H7 (cell line): ENCODE measurements around the gene ZNF536. TPM values are rescaled to one million over a fixed set of nuclear protein-coding genes. Genes with fewer than 3 reads are reported as not detected.

Experiments
- DNase-seq: peaks from one replicate; pipeline ENCODE4 v3.0.0; 2012
- H3K27me3 ChIP-seq: 2 replicates; pipeline ENCODE4 v1.6.0; 2011; ENCODE audit warnings: mild to moderate bottlenecking, low read length; ENCODE audit not compliant: control insufficient read depth, insufficient read depth
- H3K36me3 ChIP-seq: replicated peaks from 2 replicates; pipeline ENCODE4 v1.5.1; 2011; ENCODE audit warnings: low read length; ENCODE audit not compliant: control insufficient read depth, insufficient read depth
- H3K4me3 ChIP-seq: 2 replicates; pipeline ENCODE4 v1.5.1; 2011; ENCODE audit warnings: low read depth, mild to moderate bottlenecking, control low read depth, low read length, moderate library complexity; ENCODE audit not compliant: insufficient read depth
- total RNA-seq: library from RNA; depleted of rRNA; stranded (reverse); fragments of >200 nt; shearing (Covaris generic); gene quantifications from 2 replicates; pipeline ENCODE4 v1.2.3, GENCODE V29; 2014

The ZNF536 gene
- total RNA-seq, 1 experiment from 2014 or later: 0.35 TPM

GRCh38 chr19:30385174-30385573 lies 13.0 kb downstream of the ZNF536 start:
- no peaks in the 10 kb centered on the region for H3K36me3 ChIP-seq
- H3K27me3 ChIP-seq: no peaks in the 10 kb centered on the region
- DNase-seq: no peak
- H3K4me3 ChIP-seq: no peak overlapping the region

GRCh38 chr19:30385666-30386065 lies 13.5 kb downstream of the ZNF536 start:
- DNase-seq: no peak
- Histone ChIP-seq H3K36me3 (no peaks in the 10 kb centered on the region), H3K27me3 (no peaks in the 10 kb centered on the region), H3K4me3 (no peak overlapping the region)

GRCh38 chr19:30386551-30387143 lies 14.5 kb downstream of the ZNF536 start:
- Histone ChIP-seq H3K4me3 (no peak overlapping the region), H3K27me3 (peaks cover 2% of the 10 kb centered on the region; the same call in 1 of the 2 replicates), H3K36me3 (no peaks in the 10 kb centered on the region)
- no peak for DNase-seq

- H3K36me3 ChIP-seq: no peaks in the 10 kb centered on the region
- H3K27me3 ChIP-seq: peaks cover 2% of the 10 kb centered on the region; the same call in 1 of the 2 replicates
- no peak for DNase-seq
- no peak overlapping the region for H3K4me3 ChIP-seq
Observed at GRCh38 chr19:30387311-30388115, 15.3 kb downstream of the ZNF536 start.

- H3K27me3 ChIP-seq: peaks cover 2% of the 10 kb centered on the region; the same call in 1 of the 2 replicates
- no peaks in the 10 kb centered on the region for H3K36me3 ChIP-seq
- H3K4me3 ChIP-seq: no peak overlapping the region
- DNase-seq: no peak
Observed at GRCh38 chr19:30388327-30388726, 16.1 kb downstream of the ZNF536 start.

GRCh38 chr19:30388819-30389218 lies 16.6 kb downstream of the ZNF536 start:
- Histone ChIP-seq H3K36me3 (no peaks in the 10 kb centered on the region), H3K27me3 (peaks cover 2% of the 10 kb centered on the region; the same call in 1 of the 2 replicates), H3K4me3 (no peak overlapping the region)
- DNase-seq: no peak

- H3K36me3 ChIP-seq: no peaks in the 10 kb centered on the region
- H3K27me3 ChIP-seq: peaks cover 2% of the 10 kb centered on the region; the same call in 1 of the 2 replicates
- H3K4me3 ChIP-seq: no peak overlapping the region
- DNase-seq: no peak
Observed at GRCh38 chr19:30390356-30390988, 18.3 kb downstream of the ZNF536 start.

GRCh38 chr19:30391052-30391451 lies 18.9 kb downstream of the ZNF536 start:
- Histone ChIP-seq H3K36me3 (no peaks in the 10 kb centered on the region), H3K27me3 (peaks cover 2% of the 10 kb centered on the region; the same call in 1 of the 2 replicates), H3K4me3 (no peak overlapping the region)
- no peak for DNase-seq

- peak; percentile 64 for DNase-seq
- H3K4me3 ChIP-seq: no peak overlapping the region; the same call in 1 of the 2 replicates
- peaks cover 2% of the 10 kb centered on the region; the same call in 1 of the 2 replicates for H3K27me3 ChIP-seq
- H3K36me3 ChIP-seq: no peaks in the 10 kb centered on the region
Observed at GRCh38 chr19:30391554-30392551, 19.7 kb downstream of the ZNF536 start.

- no peaks in the 10 kb centered on the region for H3K36me3 ChIP-seq
- no peak overlapping the region for H3K4me3 ChIP-seq
- H3K27me3 ChIP-seq: peaks cover 2% of the 10 kb centered on the region; the same call in 1 of the 2 replicates
- no peak for DNase-seq
Observed at GRCh38 chr19:30393046-30393445, 20.9 kb downstream of the ZNF536 start.

- DNase-seq: no peak
- Histone ChIP-seq H3K36me3 (no peaks in the 10 kb centered on the region), H3K27me3 (peaks cover 2% of the 10 kb centered on the region; the same call in 1 of the 2 replicates), H3K4me3 (no peak overlapping the region)
Observed at GRCh38 chr19:30393729-30394480, 21.7 kb downstream of the ZNF536 start.

GRCh38 chr19:30394481-30395151 lies 22.4 kb downstream of the ZNF536 start:
- Histone ChIP-seq H3K4me3 (no peak overlapping the region), H3K27me3 (peaks cover 2% of the 10 kb centered on the region; the same call in 1 of the 2 replicates), H3K36me3 (no peaks in the 10 kb centered on the region)
- no peak for DNase-seq

GRCh38 chr19:30395283-30395682 lies 23.1 kb downstream of the ZNF536 start:
- H3K27me3 ChIP-seq: peaks cover 2% of the 10 kb centered on the region; the same call in 1 of the 2 replicates
- no peak for DNase-seq
- no peak overlapping the region for H3K4me3 ChIP-seq
- H3K36me3 ChIP-seq: no peaks in the 10 kb centered on the region
